ENCODE data around the gene NDUFAF8.

Gene NDUFAF8

GRCh38 chr17:81236784-81237183 is 2.3 kb upstream of the NDUFAF8 start:
- no peak for TF ChIP-seq CTCF (IDR thresholded peaks at IDR 0.05; ENCODE audit: low read depth, low read length)
- no peak for DNase-seq (ENCODE audit: extremely low read depth, low read depth)

DNA sequence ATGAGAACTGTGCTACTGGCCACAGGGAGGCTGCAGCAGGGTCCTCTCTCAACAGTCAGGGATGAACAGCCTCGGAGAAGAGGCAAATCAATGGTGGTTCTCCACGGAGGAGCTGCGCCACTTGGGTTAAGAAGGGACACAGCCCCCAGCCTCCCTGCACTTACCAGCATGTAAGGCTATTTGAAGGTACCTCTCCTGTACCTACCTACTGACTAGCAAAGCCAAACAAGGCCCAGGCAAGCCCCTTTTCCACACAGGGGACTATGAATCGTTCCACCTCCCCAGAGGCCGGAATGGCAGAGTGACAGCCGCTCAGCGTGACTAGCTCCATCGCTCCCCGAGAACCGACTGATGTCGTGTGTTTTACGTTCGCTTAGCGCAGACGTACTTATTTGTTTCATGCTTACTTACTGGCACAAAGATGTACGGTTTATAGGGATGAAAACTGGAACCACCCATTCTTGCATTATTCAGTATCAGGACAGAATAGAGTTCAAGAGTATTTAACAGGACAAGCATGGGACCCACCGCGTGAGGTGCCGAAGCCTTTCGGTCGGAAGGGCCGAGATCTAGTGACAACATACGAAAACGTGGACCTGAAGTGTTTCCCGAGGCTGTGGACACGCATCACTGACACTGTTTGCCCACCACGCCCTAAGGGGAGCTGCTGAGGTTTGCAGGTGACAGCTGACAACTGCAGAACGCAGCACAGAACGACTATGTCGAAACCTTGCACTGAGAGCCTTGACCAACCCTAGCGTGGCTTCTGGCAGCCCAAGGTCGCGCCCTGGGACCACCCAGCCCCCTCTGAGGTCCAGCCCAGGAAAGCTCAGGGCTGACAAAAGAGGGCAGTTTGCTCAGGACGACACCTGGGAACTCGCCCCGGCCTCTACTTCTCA is 1.3 kb upstream of the NDUFAF8 start:
- TF ChIP-seq CTCF (IDR thresholded peaks at IDR 0.05; ENCODE audit: low read depth, low read length): no peak
- DNase-seq (ENCODE audit: extremely low read depth, low read depth): no peak

GRCh38 chr17:81238490-81238814 is 666 bp upstream of the NDUFAF8 start:
- no peak for TF ChIP-seq CTCF (IDR thresholded peaks at IDR 0.05; ENCODE audit: low read depth, low read length)
- DNase-seq (ENCODE audit: extremely low read depth, low read depth): no peak

- no peak for DNase-seq (ENCODE audit: extremely low read depth, low read depth)
- no peak for TF ChIP-seq CTCF (IDR thresholded peaks at IDR 0.05; ENCODE audit: low read depth, low read length)
Observed at GRCh38 chr17:81239714-81240555, 817 bp downstream of the NDUFAF8 start.

- no peak for DNase-seq (ENCODE audit: extremely low read depth, low read depth)
- no peak for TF ChIP-seq CTCF (IDR thresholded peaks at IDR 0.05; ENCODE audit: low read depth, low read length)
Observed at GRCh38 chr17:81240761-81241160, 1.6 kb downstream of the NDUFAF8 start.

DNA sequence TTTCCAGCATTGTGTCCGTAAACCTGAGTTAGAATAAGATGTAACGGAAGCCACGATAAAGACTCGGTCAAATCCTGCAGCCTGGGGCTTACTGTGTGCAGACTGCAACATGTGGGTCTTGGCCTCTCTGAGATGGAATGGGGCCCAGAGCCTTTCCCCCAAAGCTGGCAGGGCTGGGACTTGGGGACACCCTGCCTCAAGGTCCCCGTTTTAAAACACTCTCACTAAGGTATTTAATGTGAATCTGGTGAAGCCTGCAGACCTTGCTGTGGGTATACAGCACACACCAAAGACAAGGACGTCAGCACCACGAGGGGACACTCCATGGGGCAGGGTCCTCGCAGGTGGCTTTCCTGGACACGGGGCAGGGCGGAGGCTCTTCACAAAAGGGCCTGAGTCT is 2.1 kb downstream of the NDUFAF8 start:
- no peak for TF ChIP-seq CTCF (IDR thresholded peaks at IDR 0.05; ENCODE audit: low read depth, low read length)
- no peak for DNase-seq (ENCODE audit: extremely low read depth, low read depth)
